ENCODE data around the gene CES1. TPM values are rescaled to one million over a fixed set of nuclear protein-coding genes. Genes with fewer than 3 reads are reported as not detected.
"Not testable (repeated sequence)": the region's sequence is repeated elsewhere in the genome, so short reads cannot be mapped to it uniquely, and the experiment has no call there.

Gene CES1
- total RNA-seq, 1 experiment from 2014 or later: 1.5 TPM

- ChIA-PET POLR2A (no interaction called here), CTCF (no interaction called here)
- Mint-ChIP-seq H3K27ac (no peak overlapping the region), H3K4me3 (no peak overlapping the region), H3K27me3 (ENCODE audit: low read depth) (peaks cover 20% of the 10 kb centered on the region), H3K36me3 (no peaks in the 10 kb centered on the region), H3K9me3 (no peaks in the 10 kb centered on the region), H3K4me1 (no peaks in the 10 kb centered on the region)
- ATAC-seq: no peak
- DNase-seq (ENCODE audit: low spot score): no peak
- TF ChIP-seq ATF6 (CRISPR knock-in tag; IDR thresholded peaks at IDR 0.05) (no peak), NR2C2 (CRISPR knock-in tag; IDR thresholded peaks at IDR 0.05) (no peak), ERG (CRISPR knock-in tag; IDR thresholded peaks at IDR 0.05) (no peak), GABPB1 (CRISPR knock-in tag; IDR thresholded peaks at IDR 0.05) (no peak), NR3C1 (CRISPR knock-in tag; conservative IDR thresholded peaks at IDR 0.05; ENCODE audit: low read depth) (no peak), MXD4 (CRISPR knock-in tag; IDR thresholded peaks at IDR 0.05; ENCODE audit: borderline replicate concordance) (no peak), OVOL2 (CRISPR knock-in tag; IDR thresholded peaks at IDR 0.05; ENCODE audit: borderline replicate concordance) (no peak)
These were observed 2.1 kb downstream of the CES1 start for GRCh38 chr16:55830658-55831294.

- ATAC-seq; H3K4me3 Mint-ChIP-seq; H3K36me3 Mint-ChIP-seq; H3K27ac Mint-ChIP-seq; DNase-seq (ENCODE audit: low spot score); POLR2A ChIA-PET; CTCF ChIA-PET; H3K4me1 Mint-ChIP-seq; H3K9me3 Mint-ChIP-seq: not testable (repeated sequence)
- peaks cover 21% of the 10 kb centered on the region for H3K27me3 Mint-ChIP-seq (ENCODE audit: low read depth)
These were observed 3.7 kb downstream of the CES1 start for GRCh38 chr16:55829232-55829631.

GRCh38 chr16:55828680-55829079 is 4.2 kb downstream of the CES1 start:
- Mint-ChIP-seq H3K27ac (no peak overlapping the region), H3K9me3 (no peaks in the 10 kb centered on the region), H3K4me3 (no peak overlapping the region), H3K27me3 (ENCODE audit: low read depth) (peaks cover 21% of the 10 kb centered on the region), H3K4me1 (no peaks in the 10 kb centered on the region), H3K36me3 (no peaks in the 10 kb centered on the region)
- no peak for ATAC-seq
- POLR2A ChIA-PET: no interaction called here
- CTCF ChIA-PET: interaction anchor here (0.8 kb wide), 1 partner anchor 364 kb away, joined by 3 read pairs; no protein-coding TSS in a partner anchor
- DNase-seq (ENCODE audit: low spot score): no peak
- no peak for TF ChIP-seq GTF2I (CRISPR knock-in tag; conservative IDR thresholded peaks at IDR 0.05)
- no peak for TF ChIP-seq CREM (CRISPR knock-in tag; IDR thresholded peaks at IDR 0.05)
- no peak for TF ChIP-seq ATF6 (CRISPR knock-in tag; IDR thresholded peaks at IDR 0.05)
- TF ChIP-seq MXD4 (CRISPR knock-in tag; IDR thresholded peaks at IDR 0.05; ENCODE audit: borderline replicate concordance): no peak
- no peak for TF ChIP-seq PREB (CRISPR knock-in tag; IDR thresholded peaks at IDR 0.05; ENCODE audit: borderline replicate concordance)
- no peak for TF ChIP-seq ZNF671 (CRISPR knock-in tag; IDR thresholded peaks at IDR 0.05)
- no peak for TF ChIP-seq ZBTB43 (CRISPR knock-in tag; IDR thresholded peaks at IDR 0.05)
- no peak for TF ChIP-seq TEAD1 (CRISPR knock-in tag; IDR thresholded peaks at IDR 0.05)
- no peak for TF ChIP-seq NR2C2 (CRISPR knock-in tag; IDR thresholded peaks at IDR 0.05)
- TF ChIP-seq ELF4 (CRISPR knock-in tag; IDR thresholded peaks at IDR 0.05; ENCODE audit: low read depth): no peak
- TF ChIP-seq TEAD4 (CRISPR knock-in tag; IDR thresholded peaks at IDR 0.05): no peak
- no peak for TF ChIP-seq ARID4B (CRISPR knock-in tag; IDR thresholded peaks at IDR 0.05; ENCODE audit: borderline replicate concordance)
